Liver (tissue), 3 donors: ENCODE measurements around the gene LSM12.

Experiments used
- CTCF ChIP-seq: fragments of 150-350 bp; IDR thresholded peaks from 2 replicates; pipeline ENCODE4 v1.5.1; 2017; ENCODE audit warnings: improper control_type of control experiment, low read depth, low read length; ENCODE audit not compliant: missing input control
- RAD21 ChIP-seq, 2 donors: IDR thresholded peaks; 2 replicates each; pipeline ENCODE4 v1.6.1; 2016; ENCODE audit warnings: antibody characterized with exemption in 2 of 2, mild to moderate bottlenecking in 2 of 2
- donor health status: healthy.
- donor health status: healthy.

- TF ChIP-seq CTCF = no peak
- TF ChIP-seq RAD21 (IDR thresholded peaks at IDR 0.05) = no peak
These were observed 36.0 kb downstream of the LSM12 start for GRCh38 chr17:44030482-44030881.
